Muscle of arm (tissue), 12 donors: ENCODE results near the gene JAZF1. TPM values are rescaled to one million over a fixed set of nuclear protein-coding genes. Genes with fewer than 3 reads are reported as not detected.

ENCODE experiments used
- DNase-seq: peaks from one replicate; pipeline ENCODE4 v3.0.0-alpha.2; 2013
- polyA plus RNA-seq, 12 donors: library from polyadenylated mRNA; unstranded; fragments of 120-200 nt; gene quantifications; one replicate each; pipeline ENCODE4 v1.2.1, GENCODE V29; 2013; ENCODE audit not compliant: insufficient read length in 12 of 12

JAZF1 gene
- polyA plus RNA-seq, 12 donors, result 21.4 to 36.4 (median 32.8) TPM; not detected in 1

DNA sequence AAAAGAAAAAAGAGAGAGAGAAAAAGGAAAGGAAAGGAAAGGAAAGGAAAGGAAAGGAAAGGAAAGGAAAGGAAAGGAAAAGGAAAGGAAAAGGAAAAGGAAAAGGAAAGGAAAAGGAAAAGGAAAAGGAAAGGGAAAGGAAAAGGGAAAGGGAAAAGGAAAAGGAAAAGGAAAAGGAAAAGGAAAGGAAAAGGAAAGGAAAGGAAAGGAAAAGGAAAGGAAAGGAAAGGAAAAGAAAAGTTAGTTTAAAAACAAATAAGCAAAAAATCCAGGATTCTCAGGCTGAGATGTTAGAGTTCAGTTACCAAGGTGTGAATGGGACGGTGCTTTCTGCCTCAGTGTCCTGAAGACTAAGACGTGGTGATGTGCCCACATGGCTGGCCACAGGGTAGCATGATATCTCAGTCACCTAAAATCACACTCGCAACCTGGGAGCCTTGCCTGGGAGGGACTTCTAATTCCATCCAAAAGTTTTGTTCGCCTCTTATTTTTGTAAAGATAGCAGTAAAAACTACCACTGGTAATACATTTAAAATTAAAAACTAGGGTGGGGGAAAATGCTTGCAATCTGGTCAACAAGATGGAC is 70.1 kb downstream of the JAZF1 start:
- DNase-seq, result no peak

DNA sequence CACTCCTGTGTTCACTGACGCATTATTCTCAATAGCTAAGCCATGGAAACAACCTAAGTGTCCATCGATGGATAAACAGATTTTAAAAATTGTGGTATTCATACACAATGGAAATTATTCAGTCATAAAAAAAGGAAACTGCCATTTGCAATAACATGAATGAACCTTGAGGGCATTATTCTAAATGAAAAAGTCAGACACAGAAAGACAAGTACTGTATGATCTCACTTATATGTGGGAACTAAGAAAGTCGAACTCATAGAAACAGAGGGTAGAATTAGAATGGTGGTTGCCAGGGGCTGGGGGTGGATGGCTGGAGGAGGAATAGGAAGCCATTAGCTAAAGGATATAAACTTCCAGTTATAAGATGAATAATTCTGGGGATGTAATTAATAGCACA is 71.8 kb downstream of the JAZF1 start:
- no peak for DNase-seq

DNA sequence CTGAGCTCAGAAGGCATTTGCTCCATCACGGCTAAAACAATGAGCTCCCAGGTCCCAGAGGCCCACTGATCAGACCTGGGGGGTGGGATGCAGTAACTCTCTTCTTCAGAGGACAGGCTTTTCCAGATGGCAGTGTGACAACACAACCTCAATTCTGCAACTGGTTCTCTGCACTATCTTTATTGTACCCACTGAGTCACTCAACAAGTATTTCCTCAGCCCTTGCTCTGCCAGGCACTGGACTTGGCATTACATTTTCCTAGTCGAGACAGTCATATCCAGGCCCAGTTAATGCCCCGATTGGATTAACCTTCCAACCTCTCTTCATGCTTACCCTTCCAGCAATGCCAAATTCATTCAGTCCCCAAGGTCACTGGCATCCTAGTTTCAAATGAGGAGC is 72.6 kb downstream of the JAZF1 start:
- DNase-seq, result no peak

DNA sequence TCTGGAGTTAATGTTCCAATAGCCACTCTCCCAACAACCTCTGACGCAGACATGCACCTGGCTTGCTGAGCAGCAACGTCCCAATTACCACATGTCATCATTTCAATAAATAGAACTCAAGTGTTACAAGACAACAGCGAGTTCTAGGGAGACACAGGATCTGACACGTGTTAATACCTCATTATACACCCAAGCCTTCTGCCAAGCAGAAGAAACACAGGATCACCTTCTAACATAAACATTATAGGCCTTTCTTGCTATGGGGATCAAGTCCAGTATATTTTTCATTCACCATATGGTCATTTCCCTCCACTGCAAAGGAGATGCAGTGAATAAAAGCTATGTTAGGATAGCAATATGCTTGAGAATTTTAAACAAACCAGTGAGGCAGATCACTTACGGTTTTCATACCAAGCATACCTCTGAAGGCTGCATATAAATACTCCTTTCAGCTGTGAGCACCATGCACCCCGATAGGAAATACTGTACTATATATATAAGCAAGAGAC is 74.2 kb downstream of the JAZF1 start:
- DNase-seq, result no peak

DNA sequence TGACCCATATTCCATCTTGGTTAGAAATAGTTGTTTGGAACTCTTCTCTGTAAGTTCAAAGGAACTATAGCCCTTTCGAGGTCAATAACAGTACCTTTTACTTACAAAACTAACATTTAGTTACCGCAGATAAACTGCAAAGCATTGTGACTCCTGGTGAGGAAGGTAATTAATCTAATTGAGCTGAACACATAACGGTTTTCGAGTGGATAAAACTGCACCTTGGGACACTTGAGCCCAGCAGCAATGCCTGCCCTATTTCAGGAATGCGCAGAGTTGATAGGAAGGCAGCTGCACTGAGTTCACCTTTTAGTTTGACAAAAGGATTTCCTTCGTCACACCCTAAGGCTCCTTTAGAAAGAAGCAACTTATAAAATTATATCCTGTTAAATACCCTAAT is 75.4 kb downstream of the JAZF1 start:
- no peak for DNase-seq

DNA sequence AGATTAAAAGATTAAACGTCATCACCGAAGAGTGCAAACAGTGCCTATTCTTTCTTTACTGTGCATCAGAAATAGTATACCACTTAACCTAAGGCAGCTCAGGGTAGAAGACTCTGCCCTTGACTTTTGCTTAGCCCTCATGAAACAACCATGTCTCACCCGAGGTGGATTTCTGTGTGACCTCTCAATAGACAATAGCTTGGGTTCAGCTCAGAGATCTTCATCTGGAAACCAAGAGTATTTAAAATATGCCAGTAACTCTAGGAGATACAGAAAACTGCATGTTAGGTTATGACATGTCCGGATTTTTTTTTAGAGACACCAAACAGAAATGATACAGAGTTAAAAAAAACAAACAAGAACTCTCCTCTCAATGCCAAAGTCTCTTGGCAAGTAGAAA is 75.8 kb downstream of the JAZF1 start:
- no peak for DNase-seq

DNA sequence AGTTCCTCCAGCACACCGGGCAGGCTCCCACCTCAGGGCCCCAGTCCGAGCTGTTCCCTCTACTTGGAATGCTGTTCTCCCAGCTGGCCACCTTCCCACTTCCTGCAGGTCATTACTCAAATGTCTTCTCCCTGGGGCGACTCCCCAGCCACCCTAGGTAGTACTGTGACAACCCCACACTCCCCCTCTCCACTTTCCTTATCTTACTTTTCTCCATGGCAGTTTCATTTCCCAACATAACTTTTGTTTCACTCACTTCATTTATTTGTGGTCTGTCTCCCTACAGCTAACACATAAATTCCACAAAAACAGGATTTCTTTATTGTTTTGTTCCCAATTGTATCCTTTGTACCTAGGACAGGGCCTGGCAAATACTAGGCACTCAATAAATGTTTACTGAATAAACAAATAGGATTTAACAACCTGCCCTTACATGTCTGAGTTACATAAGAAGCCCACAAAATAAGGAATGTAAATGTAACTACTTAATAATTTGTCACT is 76.5 kb downstream of the JAZF1 start:
- DNase-seq, result no peak

DNA sequence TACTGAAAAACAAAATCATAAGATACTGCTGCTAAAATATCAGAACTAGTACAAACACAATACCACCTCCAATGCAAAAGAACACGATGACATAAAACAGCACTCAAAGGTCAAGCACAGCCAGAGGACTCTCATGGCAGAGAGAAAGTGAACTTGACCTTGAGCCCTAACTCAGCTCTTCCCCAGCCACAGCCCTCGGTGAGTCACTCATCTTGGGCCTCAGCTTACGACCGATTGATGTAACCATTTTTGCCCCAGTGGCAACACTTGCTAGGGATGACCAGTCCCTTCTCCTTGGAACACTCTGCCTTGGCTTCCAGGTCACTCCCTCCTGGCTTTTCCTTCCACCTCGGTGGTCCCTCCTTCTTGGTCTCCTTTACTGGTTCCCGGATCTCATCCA is 77.8 kb downstream of the JAZF1 start:
- no peak for DNase-seq

DNA sequence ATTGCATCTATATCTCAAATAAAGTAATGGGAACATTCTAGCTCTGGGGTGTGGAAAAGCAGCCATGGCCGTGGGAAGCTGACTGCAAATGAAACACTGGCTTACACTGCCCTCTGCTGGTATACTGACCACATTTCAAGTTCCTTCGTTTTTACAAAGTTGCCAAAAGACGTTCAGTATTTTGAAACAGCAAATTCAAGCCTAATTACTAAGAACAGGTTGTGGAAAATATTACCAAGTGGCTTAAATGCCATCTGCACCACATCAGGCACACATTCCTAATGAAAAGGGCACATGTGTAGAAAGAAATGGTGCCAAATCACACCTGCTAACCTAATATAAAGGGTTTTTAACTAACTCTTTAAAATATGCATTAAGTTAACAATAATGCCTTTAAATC is 83.9 kb downstream of the JAZF1 start:
- DNase-seq, result peak; percentile 80

DNA sequence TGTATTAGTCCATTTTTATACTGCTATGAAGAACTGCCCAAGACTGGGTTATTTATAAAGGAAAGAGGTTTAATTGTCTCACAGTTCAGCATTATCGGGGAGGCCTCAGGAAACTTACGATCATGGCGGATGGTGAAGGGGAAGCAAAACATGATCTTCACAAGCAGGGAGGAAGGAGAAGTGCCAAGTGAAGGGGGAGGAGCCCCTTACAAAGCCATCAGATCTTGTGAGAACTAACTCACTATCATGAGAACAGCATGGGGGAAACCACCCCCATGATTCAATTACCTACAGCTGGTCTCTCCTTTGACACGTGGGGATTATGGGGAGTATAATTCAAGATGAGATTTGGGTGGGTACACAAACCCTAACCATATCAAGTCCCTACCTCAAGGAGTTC is 85.4 kb downstream of the JAZF1 start:
- no peak for DNase-seq

DNA sequence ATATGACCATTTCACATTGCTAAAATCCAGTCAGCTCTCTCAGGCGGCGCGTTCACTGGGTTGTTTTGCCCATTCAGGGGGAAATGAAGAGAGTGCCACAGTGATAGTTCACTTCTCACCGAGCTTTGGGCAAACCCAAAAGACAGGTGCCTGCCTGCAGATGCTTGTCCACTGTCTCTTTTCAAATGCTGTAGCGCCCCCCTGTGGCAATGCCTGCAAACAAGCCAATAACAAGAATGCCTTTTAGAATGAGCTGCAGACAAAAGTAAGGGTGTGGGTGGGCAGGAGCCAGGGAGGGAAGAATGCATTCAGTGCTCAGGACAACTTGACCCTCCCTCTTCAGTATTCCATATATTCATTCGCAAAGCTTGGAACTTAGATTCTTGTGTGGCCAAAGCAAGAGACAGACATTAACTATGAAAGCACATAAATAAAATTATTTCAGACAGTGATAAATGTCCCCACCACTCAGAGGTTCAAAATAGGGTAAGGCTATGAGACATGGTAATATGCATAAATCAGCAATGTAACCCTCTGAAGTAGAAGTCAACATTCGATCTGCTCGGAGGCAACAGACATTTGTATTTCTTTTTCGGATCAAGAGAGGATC is 86.9 kb downstream of the JAZF1 start:
- DNase-seq, result peak; percentile 48

DNA sequence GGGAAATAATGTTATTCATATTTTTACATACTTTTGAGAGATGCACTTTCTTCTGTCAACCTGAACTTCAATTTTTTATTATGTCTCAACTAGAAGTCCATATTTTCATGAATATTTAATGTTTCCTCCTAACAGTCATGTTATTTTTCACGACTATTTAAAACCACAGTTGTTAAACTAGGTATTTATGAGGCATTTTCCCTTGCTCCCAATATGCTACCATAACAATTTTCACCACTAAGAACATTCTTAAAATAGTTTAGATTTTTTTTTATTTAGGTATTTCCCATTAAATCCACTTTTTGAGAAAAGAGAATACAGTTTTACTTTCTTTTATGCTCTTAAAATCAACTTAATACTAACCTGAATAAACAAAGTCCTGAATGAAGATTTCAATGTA is 89.4 kb downstream of the JAZF1 start:
- DNase-seq, result no peak

DNA sequence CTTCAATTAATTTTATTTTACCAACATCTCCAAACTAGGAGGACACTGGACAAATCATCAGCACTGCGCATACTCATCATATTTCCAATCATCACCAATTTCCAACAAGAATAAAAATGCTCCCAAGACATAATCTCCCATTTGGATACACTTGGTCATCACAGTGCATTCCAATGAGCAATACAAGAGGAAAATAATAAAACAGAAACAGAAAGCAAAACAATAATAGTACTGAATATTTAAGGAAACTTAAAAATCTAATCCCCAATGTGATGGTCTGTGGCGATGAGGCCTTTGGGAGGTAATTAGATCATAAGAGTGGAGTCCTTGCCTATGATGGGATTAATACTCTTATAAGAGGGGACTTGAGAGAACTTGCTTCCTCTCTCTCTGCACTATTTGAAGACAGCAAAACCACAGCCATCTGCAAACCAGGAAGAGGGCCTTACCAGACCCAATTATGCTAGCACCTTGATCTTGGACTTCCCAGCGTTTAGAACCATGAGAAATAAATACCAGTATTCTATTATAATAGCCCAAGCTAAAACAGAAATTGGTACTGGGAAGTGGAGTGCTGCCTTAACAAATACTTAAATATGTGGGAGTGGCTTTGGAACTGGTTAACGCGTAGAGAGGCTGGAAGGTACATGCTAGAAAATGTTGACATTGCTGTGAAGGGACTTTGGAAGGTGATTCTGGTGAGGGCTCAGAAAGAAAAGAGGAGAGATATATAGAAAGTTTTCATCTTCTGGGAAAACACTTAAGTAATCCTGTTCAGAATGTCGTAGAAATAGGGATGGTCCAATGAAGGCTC is 91.5 kb downstream of the JAZF1 start:
- DNase-seq, result no peak

DNA sequence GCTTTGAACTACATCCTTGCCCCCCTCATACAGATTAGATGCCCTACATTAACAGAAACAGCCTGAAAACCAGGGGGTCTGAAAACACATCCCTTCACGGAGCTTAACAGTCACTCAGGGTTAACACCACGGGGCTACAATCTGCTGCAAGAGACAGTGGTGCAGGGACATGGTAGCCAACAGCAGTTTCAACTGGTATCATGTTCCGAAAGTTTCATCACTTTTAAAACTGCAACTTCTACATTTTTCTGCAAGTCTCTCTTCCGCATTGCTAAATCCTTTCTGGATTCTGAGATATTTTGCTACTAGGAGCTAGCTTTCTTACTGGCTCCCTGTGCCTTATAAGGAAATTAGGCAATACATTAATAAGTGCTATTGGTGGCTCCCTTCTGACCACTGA is 92.6 kb downstream of the JAZF1 start:
- DNase-seq, result no peak

DNA sequence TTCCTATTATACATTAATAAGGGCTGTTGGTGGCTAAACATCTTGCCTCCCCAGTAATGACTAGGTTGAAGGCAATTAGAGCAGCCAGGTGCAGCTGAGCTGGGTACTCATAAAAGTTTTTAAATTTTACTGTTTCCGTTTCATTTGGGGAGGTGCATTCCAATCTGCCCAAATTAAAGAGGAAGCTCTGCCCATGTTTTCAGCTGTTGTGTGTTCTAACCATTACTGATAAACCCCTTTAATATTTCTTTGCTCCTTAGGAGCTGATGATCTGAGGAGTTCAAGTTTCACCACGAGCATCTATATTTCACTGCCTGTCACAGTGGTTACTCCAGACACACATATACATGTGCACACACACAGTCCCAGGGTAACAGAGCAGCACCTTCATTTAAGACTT is 94.4 kb downstream of the JAZF1 start:
- DNase-seq, result no peak

DNA sequence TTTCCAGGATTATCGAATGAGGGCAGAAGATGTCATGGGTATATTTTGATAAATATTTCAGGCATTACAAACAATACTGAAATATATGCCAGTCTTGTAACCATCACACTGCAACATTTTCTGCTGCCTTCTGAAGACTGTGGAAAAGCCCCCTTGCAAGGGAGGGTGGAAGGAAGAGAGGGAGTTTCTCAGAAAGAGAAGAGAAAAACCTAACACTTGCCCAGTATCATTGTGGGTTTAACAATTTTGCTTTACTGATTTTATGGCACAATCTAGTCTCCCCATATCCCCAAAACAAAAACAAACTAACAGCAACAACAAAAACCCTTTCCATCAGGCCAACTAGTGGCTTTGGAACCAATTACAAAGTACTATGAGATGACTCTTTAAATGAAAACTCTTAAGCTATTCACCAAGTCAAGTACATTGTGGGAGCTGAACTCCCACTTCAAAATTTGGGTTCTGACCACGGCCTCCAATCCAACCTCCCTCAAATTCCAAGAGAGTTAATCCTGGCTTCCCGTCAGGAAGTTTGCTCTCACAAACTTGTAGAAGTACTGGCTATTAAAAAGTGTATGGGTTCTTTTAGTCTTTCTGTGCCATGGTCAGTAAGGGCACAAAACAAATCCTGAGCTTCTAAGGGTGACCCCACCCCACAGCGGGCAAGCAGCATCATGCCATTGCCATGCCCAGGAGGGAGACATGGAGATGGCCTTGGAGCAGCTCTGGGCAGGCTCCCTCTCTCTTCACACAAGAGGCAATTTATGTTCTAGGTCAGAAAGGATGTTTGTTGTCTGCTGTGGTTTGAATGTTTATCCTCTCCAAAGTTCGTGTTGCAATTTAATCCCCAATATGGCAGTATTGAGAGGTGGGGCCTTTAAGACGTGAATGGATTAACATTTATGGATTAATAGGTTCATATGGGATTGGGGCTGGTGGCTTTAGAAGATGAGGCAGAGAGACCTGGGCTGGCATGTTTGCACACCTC is 96.3 kb downstream of the JAZF1 start:
- DNase-seq, result no peak

DNA sequence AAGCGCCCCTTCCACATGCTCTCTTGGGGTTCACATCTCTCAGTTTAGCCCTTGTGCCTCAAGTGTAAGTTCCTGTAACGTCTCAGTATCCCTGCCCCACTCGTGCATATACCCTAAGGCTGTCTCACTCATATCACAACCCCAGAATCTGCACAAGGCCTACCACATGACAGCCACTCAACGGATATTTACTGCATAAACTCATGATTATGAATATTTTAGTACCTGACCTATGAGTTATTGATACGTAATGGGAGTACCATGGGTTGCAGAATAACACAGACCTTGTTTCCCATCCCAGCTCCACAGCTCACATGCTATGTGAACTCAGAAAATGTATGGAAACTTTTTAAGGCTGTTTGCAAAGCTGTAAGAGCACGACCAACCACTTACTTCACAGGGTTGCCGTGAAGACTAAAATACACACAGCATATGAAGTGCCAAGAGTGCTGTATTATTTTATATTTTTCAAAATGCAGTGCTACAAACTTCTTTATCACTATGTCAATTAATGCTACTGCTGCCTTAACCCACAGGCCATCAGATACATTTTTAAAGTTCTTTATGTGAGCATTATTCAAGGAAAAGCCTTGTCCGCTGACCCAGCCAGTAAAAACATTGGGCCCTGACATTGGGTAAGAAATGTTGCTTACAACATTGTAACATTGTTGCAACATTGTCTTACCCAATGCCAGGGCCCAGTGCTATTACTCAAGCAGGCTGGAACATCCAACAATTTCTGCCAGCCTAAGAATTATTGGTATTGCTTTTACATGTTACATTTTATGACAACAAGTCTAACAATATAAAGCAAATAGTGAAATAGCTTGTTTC is 97.2 kb downstream of the JAZF1 start:
- no peak for DNase-seq

DNA sequence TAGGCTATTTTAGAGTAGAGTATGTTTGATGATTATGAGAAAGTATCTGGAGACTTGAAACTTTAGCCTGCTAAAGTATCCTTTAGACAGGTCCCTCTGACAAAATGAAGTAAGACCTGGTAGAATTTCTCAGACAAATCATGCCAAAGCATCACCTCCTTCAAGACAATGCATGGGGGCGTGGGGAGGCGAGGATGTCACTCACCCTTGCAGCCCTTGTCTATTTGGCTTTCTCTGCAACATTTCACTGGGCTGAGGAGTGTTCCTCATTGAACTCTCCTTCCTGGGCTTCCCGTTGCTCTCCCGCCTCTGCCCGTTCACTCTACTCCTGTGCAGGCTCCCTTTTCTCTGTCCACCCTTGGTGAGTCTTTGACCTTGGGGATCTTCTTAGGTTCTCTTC is 98.5 kb downstream of the JAZF1 start:
- DNase-seq, result no peak

DNA sequence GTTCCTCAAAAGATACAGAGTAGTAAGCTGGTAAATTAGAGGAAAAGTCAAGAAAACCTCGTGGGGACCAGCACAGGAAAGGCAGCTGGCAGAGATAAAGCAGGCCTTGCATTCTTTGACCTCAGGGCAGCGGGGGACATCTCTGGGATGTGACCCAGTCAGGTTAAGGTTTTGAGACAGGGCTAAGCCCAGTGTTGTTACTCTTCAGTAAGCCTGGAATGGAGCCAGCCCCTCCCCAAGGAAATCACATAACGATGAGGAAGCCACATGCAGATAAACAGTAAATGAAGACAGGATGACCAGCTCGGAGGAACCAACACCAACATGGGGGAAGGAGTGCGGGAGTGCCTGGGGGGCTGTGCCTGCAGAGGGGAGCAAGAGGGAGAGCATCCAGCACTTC is 99.6 kb downstream of the JAZF1 start:
- DNase-seq, result no peak

DNA sequence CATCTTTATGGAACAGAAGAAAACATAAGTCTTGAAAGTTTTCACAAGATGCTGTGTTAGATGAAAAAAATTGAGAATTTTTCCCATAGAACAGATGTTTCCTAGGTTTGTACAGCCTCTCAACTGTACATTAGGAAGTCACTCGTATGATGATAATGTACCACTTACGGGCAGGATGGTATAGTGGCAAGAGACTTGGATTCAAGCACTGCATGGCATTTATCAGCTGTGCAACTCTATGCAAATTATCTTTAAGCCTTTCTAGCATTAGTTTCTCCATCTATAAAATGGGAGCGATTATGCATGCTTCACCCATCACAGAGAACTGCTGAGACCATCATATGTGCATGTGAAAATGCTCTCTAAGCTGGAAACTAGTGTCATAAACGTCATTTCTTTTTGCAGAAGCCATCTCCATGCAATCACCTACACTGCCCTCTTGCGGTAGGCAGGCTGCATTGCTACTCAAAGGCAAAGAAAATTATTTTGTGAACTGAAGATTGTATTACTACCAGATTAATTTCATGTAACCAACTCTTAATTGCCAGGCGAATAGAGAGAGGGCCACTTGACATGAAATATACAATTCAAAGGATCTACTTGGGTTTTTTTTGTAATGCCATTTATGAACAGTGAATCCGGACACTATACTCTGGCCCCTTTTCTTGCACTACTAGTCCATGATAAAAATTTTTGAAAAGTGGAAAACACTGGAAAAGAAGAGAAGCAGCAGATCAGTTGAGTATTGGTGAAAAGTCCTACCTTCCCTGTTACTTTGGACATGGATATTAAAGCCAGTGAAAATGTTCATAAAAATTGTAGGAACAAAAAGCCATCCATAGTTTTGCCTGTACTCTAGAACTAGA is 102.3 kb downstream of the JAZF1 start:
- peak; percentile 59 for DNase-seq
